ENCODE measurements around the gene ATP8A2.

The ATP8A2 gene

GRCh38 chr13:25371875-25372283 lies at the start of gene ATP8A2:
TSS of gene ATP8A2 (plus strand) at chr13:25371974. CDS start at chr13:25372213, 239 bp downstream.
- Histone ChIP-seq H3K4me1 (ENCODE audit: control insufficient read depth in 5 of 5, insufficient read depth in 5 of 5, low read length in 5 of 5) (peaks cover 0 to 8% (median 4%) of the 10 kb centered on the region in 5 donors), H3K9ac (ENCODE audit: low read length in 5 of 5) (no peak within 1 kb of the TSS), H3K36me3 (ENCODE audit: control insufficient read depth in 5 of 5, insufficient read depth in 5 of 5, low read length in 5 of 5) (no peaks in the 10 kb centered on the region), H3K27me3 (ENCODE audit: control insufficient read depth in 5 of 5, insufficient read depth in 4 of 5, low read length in 5 of 5) (peaks cover 26 to 50% (median 44%) of the 10 kb centered on the region in 5 donors), H3K9me3 (ENCODE audit: control insufficient read depth in 5 of 5, low read length in 5 of 5) (no peaks in the 10 kb centered on the region), H3K4me3 (ENCODE audit: low read depth in 1 of 5, low read length in 5 of 5) (peak within 1 kb of the TSS in 2 of 5 donors; percentile 22 to 34), H3K27ac (ENCODE audit: low read depth, low read length) (no peak within 1 kb of the TSS)

DNA sequence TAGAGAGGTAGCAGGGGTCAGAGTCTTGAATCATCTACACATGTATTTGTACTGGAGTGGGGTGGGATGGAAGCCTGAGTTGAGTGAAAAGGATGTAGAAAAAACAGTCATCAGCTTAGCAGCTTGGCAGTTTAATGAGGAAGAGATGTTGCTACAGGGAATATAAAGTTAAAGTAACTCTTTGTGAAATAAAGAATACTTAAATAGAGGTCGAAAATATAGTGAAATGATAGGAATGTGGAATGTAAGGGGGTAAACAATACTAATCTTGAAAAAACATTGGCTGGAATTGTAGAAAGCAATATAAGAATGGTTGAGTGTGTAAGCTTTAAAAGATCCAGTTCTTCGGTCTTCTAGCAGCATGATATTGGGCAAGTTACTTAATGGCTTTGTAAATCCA lies 47.7 kb upstream of the ATP8A2 start:
- Histone ChIP-seq H3K36me3 (ENCODE audit: control insufficient read depth in 5 of 5, insufficient read depth in 5 of 5, low read length in 5 of 5) (peaks cover 46 to 82% (median 68%) of the 10 kb centered on the region in 5 donors), H3K4me3 (ENCODE audit: low read depth in 1 of 5, low read length in 5 of 5) (no peak overlapping the region), H3K27ac (ENCODE audit: low read depth, low read length) (no peak overlapping the region), H3K27me3 (ENCODE audit: control insufficient read depth in 5 of 5, insufficient read depth in 4 of 5, low read length in 5 of 5) (no peaks in the 10 kb centered on the region), H3K9me3 (ENCODE audit: control insufficient read depth in 5 of 5, low read length in 5 of 5) (no peaks in the 10 kb centered on the region), H3K9ac (ENCODE audit: low read length in 5 of 5) (no peak overlapping the region), H3K4me1 (ENCODE audit: control insufficient read depth in 5 of 5, insufficient read depth in 5 of 5, low read length in 5 of 5) (no peaks in the 10 kb centered on the region)

- Histone ChIP-seq H3K9ac (ENCODE audit: low read length in 5 of 5) (no peak overlapping the region), H3K9me3 (ENCODE audit: control insufficient read depth in 5 of 5, low read length in 5 of 5) (no peaks in the 10 kb centered on the region), H3K4me1 (ENCODE audit: control insufficient read depth in 5 of 5, insufficient read depth in 5 of 5, low read length in 5 of 5) (no peaks in the 10 kb centered on the region), H3K4me3 (ENCODE audit: low read depth in 1 of 5, low read length in 5 of 5) (no peak overlapping the region), H3K27me3 (ENCODE audit: control insufficient read depth in 5 of 5, insufficient read depth in 4 of 5, low read length in 5 of 5) (no peaks in the 10 kb centered on the region), H3K36me3 (ENCODE audit: control insufficient read depth in 5 of 5, insufficient read depth in 5 of 5, low read length in 5 of 5) (peaks cover 51 to 87% (median 74%) of the 10 kb centered on the region in 5 donors), H3K27ac (ENCODE audit: low read depth, low read length) (no peak overlapping the region)
These were observed 42.1 kb upstream of the ATP8A2 start for GRCh38 chr13:25329706-25330105.

GRCh38 chr13:25330541-25330940 lies 41.2 kb upstream of the ATP8A2 start:
- H3K4me1 ChIP-seq (ENCODE audit: control insufficient read depth in 5 of 5, insufficient read depth in 5 of 5, low read length in 5 of 5) = no peaks in the 10 kb centered on the region
- peaks cover 43 to 79% (median 67%) of the 10 kb centered on the region in 5 donors for H3K36me3 ChIP-seq (ENCODE audit: control insufficient read depth in 5 of 5, insufficient read depth in 5 of 5, low read length in 5 of 5)
- H3K4me3 ChIP-seq (ENCODE audit: low read depth in 1 of 5, low read length in 5 of 5) = no peak overlapping the region
- H3K9ac ChIP-seq (ENCODE audit: low read length in 5 of 5) = no peak overlapping the region
- no peaks in the 10 kb centered on the region for H3K9me3 ChIP-seq (ENCODE audit: control insufficient read depth in 5 of 5, low read length in 5 of 5)
- no peaks in the 10 kb centered on the region for H3K27me3 ChIP-seq (ENCODE audit: control insufficient read depth in 5 of 5, insufficient read depth in 4 of 5, low read length in 5 of 5)
- H3K27ac ChIP-seq (ENCODE audit: low read depth, low read length) = no peak overlapping the region

DNA sequence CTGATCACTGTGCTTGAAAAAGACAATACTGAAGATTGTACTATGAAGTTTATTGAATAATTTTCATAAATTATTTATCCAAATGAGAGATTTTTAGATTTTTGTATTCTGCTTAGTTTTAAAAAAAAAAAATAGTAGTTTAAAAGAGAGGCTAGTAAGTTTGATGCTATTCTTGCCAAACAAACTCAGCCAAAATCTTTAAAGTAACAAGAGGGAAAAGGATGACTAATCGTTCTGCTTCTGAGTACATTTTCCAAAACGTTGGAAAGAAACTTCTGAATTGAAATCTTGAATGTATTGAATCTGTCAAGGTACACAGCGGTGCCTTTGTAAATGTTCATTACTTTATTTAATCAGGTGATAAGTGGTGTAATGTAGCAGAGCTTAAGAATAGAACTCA lies 35.9 kb upstream of the ATP8A2 start:
- Histone ChIP-seq H3K4me1 (ENCODE audit: control insufficient read depth in 5 of 5, insufficient read depth in 5 of 5, low read length in 5 of 5) (no peaks in the 10 kb centered on the region), H3K36me3 (ENCODE audit: control insufficient read depth in 5 of 5, insufficient read depth in 5 of 5, low read length in 5 of 5) (peaks cover 29 to 58% (median 39%) of the 10 kb centered on the region in 5 donors), H3K9ac (ENCODE audit: low read length in 5 of 5) (no peak overlapping the region), H3K9me3 (ENCODE audit: control insufficient read depth in 5 of 5, low read length in 5 of 5) (no peaks in the 10 kb centered on the region), H3K4me3 (ENCODE audit: low read depth in 1 of 5, low read length in 5 of 5) (no peak overlapping the region), H3K27me3 (ENCODE audit: control insufficient read depth in 5 of 5, insufficient read depth in 4 of 5, low read length in 5 of 5) (no peaks in the 10 kb centered on the region), H3K27ac (ENCODE audit: low read depth, low read length) (no peak overlapping the region)

- Histone ChIP-seq H3K36me3 (ENCODE audit: control insufficient read depth in 5 of 5, insufficient read depth in 5 of 5, low read length in 5 of 5) (peaks cover 4 to 5% (median 5%) of the 10 kb centered on the region in 5 donors), H3K27me3 (ENCODE audit: control insufficient read depth in 5 of 5, insufficient read depth in 4 of 5, low read length in 5 of 5) (no peaks in the 10 kb centered on the region), H3K4me1 (ENCODE audit: control insufficient read depth in 5 of 5, insufficient read depth in 5 of 5, low read length in 5 of 5) (no peaks in the 10 kb centered on the region), H3K9ac (ENCODE audit: low read length in 5 of 5) (no peak overlapping the region), H3K9me3 (ENCODE audit: control insufficient read depth in 5 of 5, low read length in 5 of 5) (no peaks in the 10 kb centered on the region), H3K4me3 (ENCODE audit: low read depth in 1 of 5, low read length in 5 of 5) (no peak overlapping the region), H3K27ac (ENCODE audit: low read depth, low read length) (no peak overlapping the region)
These were observed 26.2 kb upstream of the ATP8A2 start for GRCh38 chr13:25345576-25345975.

- H3K9me3 ChIP-seq (ENCODE audit: control insufficient read depth in 5 of 5, low read length in 5 of 5) = no peaks in the 10 kb centered on the region
- no peaks in the 10 kb centered on the region for H3K4me1 ChIP-seq (ENCODE audit: control insufficient read depth in 5 of 5, insufficient read depth in 5 of 5, low read length in 5 of 5)
- H3K27ac ChIP-seq (ENCODE audit: low read depth, low read length) = no peak overlapping the region
- no peaks in the 10 kb centered on the region for H3K36me3 ChIP-seq (ENCODE audit: control insufficient read depth in 5 of 5, insufficient read depth in 5 of 5, low read length in 5 of 5)
- no peak overlapping the region for H3K4me3 ChIP-seq (ENCODE audit: low read depth in 1 of 5, low read length in 5 of 5)
- H3K9ac ChIP-seq (ENCODE audit: low read length in 5 of 5) = no peak overlapping the region
- H3K27me3 ChIP-seq (ENCODE audit: control insufficient read depth in 5 of 5, insufficient read depth in 4 of 5, low read length in 5 of 5) = no peaks in the 10 kb centered on the region
These were observed 24.6 kb upstream of the ATP8A2 start for GRCh38 chr13:25347151-25347550.

GRCh38 chr13:25351404-25351803 lies 20.4 kb upstream of the ATP8A2 start:
- Histone ChIP-seq H3K9me3 (ENCODE audit: control insufficient read depth in 5 of 5, low read length in 5 of 5) (no peaks in the 10 kb centered on the region), H3K27me3 (ENCODE audit: control insufficient read depth in 5 of 5, insufficient read depth in 4 of 5, low read length in 5 of 5) (peaks cover 0 to 12% (median 3%) of the 10 kb centered on the region in 5 donors), H3K4me1 (ENCODE audit: control insufficient read depth in 5 of 5, insufficient read depth in 5 of 5, low read length in 5 of 5) (no peaks in the 10 kb centered on the region), H3K9ac (ENCODE audit: low read length in 5 of 5) (no peak overlapping the region), H3K36me3 (ENCODE audit: control insufficient read depth in 5 of 5, insufficient read depth in 5 of 5, low read length in 5 of 5) (no peaks in the 10 kb centered on the region), H3K4me3 (ENCODE audit: low read depth in 1 of 5, low read length in 5 of 5) (no peak overlapping the region), H3K27ac (ENCODE audit: low read depth, low read length) (no peak overlapping the region)

GRCh38 chr13:25352230-25352629 lies 19.5 kb upstream of the ATP8A2 start:
- H3K4me3 ChIP-seq (ENCODE audit: low read depth in 1 of 5, low read length in 5 of 5) = no peak overlapping the region
- no peak overlapping the region for H3K27ac ChIP-seq (ENCODE audit: low read depth, low read length)
- peaks cover 0 to 12% (median 3%) of the 10 kb centered on the region in 5 donors for H3K27me3 ChIP-seq (ENCODE audit: control insufficient read depth in 5 of 5, insufficient read depth in 4 of 5, low read length in 5 of 5)
- H3K36me3 ChIP-seq (ENCODE audit: control insufficient read depth in 5 of 5, insufficient read depth in 5 of 5, low read length in 5 of 5) = no peaks in the 10 kb centered on the region
- no peaks in the 10 kb centered on the region for H3K4me1 ChIP-seq (ENCODE audit: control insufficient read depth in 5 of 5, insufficient read depth in 5 of 5, low read length in 5 of 5)
- H3K9ac ChIP-seq (ENCODE audit: low read length in 5 of 5) = no peak overlapping the region
- no peaks in the 10 kb centered on the region for H3K9me3 ChIP-seq (ENCODE audit: control insufficient read depth in 5 of 5, low read length in 5 of 5)

- no peak overlapping the region for H3K4me3 ChIP-seq (ENCODE audit: low read depth in 1 of 5, low read length in 5 of 5)
- no peaks in the 10 kb centered on the region for H3K36me3 ChIP-seq (ENCODE audit: control insufficient read depth in 5 of 5, insufficient read depth in 5 of 5, low read length in 5 of 5)
- H3K27me3 ChIP-seq (ENCODE audit: control insufficient read depth in 5 of 5, insufficient read depth in 4 of 5, low read length in 5 of 5) = peaks cover 0 to 12% (median 3%) of the 10 kb centered on the region in 5 donors
- no peak overlapping the region for H3K9ac ChIP-seq (ENCODE audit: low read length in 5 of 5)
- H3K4me1 ChIP-seq (ENCODE audit: control insufficient read depth in 5 of 5, insufficient read depth in 5 of 5, low read length in 5 of 5) = no peaks in the 10 kb centered on the region
- H3K9me3 ChIP-seq (ENCODE audit: control insufficient read depth in 5 of 5, low read length in 5 of 5) = no peaks in the 10 kb centered on the region
- no peak overlapping the region for H3K27ac ChIP-seq (ENCODE audit: low read depth, low read length)
These were observed 19.0 kb upstream of the ATP8A2 start for GRCh38 chr13:25352806-25353205.

GRCh38 chr13:25353344-25353743 lies 18.4 kb upstream of the ATP8A2 start:
- no peak overlapping the region for H3K4me3 ChIP-seq (ENCODE audit: low read depth in 1 of 5, low read length in 5 of 5)
- peaks cover 0 to 12% (median 3%) of the 10 kb centered on the region in 5 donors for H3K27me3 ChIP-seq (ENCODE audit: control insufficient read depth in 5 of 5, insufficient read depth in 4 of 5, low read length in 5 of 5)
- H3K9me3 ChIP-seq (ENCODE audit: control insufficient read depth in 5 of 5, low read length in 5 of 5) = no peaks in the 10 kb centered on the region
- H3K4me1 ChIP-seq (ENCODE audit: control insufficient read depth in 5 of 5, insufficient read depth in 5 of 5, low read length in 5 of 5) = no peaks in the 10 kb centered on the region
- no peaks in the 10 kb centered on the region for H3K36me3 ChIP-seq (ENCODE audit: control insufficient read depth in 5 of 5, insufficient read depth in 5 of 5, low read length in 5 of 5)
- no peak overlapping the region for H3K27ac ChIP-seq (ENCODE audit: low read depth, low read length)
- no peak overlapping the region for H3K9ac ChIP-seq (ENCODE audit: low read length in 5 of 5)
